ENCODE data around the gene AGPAT2.

The AGPAT2 gene

GRCh38 chr9:136665111-136665703, 22.1 kb downstream of the AGPAT2 start:
- in situ Hi-C loops (cut with MboI; ENCODE audit: low sequenced_read_pairs) = no loop called here

GRCh38 chr9:136664000-136664915, 23.0 kb downstream of the AGPAT2 start:
- in situ Hi-C loops (cut with MboI; ENCODE audit: low sequenced_read_pairs) = no loop called here

- in situ Hi-C loops (cut with MboI; ENCODE audit: low sequenced_read_pairs) = no loop called here
These were observed 24.3 kb downstream of the AGPAT2 start, which contains the start of gene EGFL7 for GRCh38 chr9:136662656-136663581. TSS of gene EGFL7 (plus strand) at chr9:136662916. CDS start at chr9:136668283, 5,367 bp downstream.

- in situ Hi-C loops (cut with MboI; ENCODE audit: low sequenced_read_pairs) = no loop called here
These were observed 25.0 kb downstream of the AGPAT2 start for GRCh38 chr9:136662326-136662655.

- in situ Hi-C loops (cut with MboI; ENCODE audit: low sequenced_read_pairs) = no loop called here
These were observed 25.5 kb downstream of the AGPAT2 start for GRCh38 chr9:136661641-136662325.

GRCh38 chr9:136660971-136661550, 26.2 kb downstream of the AGPAT2 start:
- in situ Hi-C loops (cut with MboI; ENCODE audit: low sequenced_read_pairs) = no loop called here

GRCh38 chr9:136659861-136660784, 27.1 kb downstream of the AGPAT2 start:
- in situ Hi-C loops (cut with MboI; ENCODE audit: low sequenced_read_pairs) = no loop called here

- in situ Hi-C loops (cut with MboI; ENCODE audit: low sequenced_read_pairs) = no loop called here
These were observed 28.3 kb downstream of the AGPAT2 start for GRCh38 chr9:136658849-136659535.

GRCh38 chr9:136657974-136658848, 29.0 kb downstream of the AGPAT2 start:
- in situ Hi-C loops (cut with MboI; ENCODE audit: low sequenced_read_pairs) = no loop called here

GRCh38 chr9:136656795-136657611, 30.3 kb downstream of the AGPAT2 start:
- in situ Hi-C loops (cut with MboI; ENCODE audit: low sequenced_read_pairs) = no loop called here

GRCh38 chr9:136656183-136656738, 31.0 kb downstream of the AGPAT2 start:
- in situ Hi-C loops (cut with MboI; ENCODE audit: low sequenced_read_pairs) = no loop called here

GRCh38 chr9:136655536-136656182, 31.6 kb downstream of the AGPAT2 start:
- in situ Hi-C loops (cut with MboI; ENCODE audit: low sequenced_read_pairs) = no loop called here

GRCh38 chr9:136654820-136655535, 32.3 kb downstream of the AGPAT2 start:
- in situ Hi-C loops (cut with MboI; ENCODE audit: low sequenced_read_pairs) = no loop called here

- in situ Hi-C loops (cut with MboI; ENCODE audit: low sequenced_read_pairs) = no loop called here
These were observed 33.8 kb downstream of the AGPAT2 start for GRCh38 chr9:136653323-136654079.

- in situ Hi-C loops (cut with MboI; ENCODE audit: low sequenced_read_pairs) = no loop called here
These were observed 35.4 kb downstream of the AGPAT2 start for GRCh38 chr9:136651860-136652259.

All from HL-60/S4 (cell line).